ENCODE results near the gene PKNOX2. TPM values are rescaled to one million over a fixed set of nuclear protein-coding genes. Genes with fewer than 3 reads are reported as not detected.

The PKNOX2 gene
- total and polyA plus RNA-seq, 9 of the 15 experiments (the other 6 are each of a cell fraction or from before 2014, with no cell fraction given): not detected

DNA sequence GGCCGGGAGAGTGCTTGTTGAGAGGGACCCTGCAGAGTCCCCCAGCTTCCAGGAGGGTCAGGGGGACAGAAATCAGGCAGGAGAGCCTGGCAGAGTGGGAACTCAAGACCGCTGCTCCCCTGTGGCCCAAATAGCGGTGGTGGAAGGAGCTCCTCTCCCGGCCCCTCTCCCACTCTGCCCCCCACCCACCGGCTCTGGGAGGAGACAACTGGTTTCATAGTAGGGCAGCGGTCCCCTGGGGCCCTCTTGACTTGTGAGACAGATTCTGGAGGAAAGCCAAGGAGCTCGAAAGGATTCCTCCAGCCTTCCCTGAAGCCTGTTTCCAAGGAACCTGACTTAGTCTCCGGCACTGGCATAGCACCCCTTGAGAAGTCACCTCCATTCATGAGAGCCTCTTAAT is 10.1 kb downstream of the PKNOX2 start (continued):
- TF ChIP-seq, protein P1, sequence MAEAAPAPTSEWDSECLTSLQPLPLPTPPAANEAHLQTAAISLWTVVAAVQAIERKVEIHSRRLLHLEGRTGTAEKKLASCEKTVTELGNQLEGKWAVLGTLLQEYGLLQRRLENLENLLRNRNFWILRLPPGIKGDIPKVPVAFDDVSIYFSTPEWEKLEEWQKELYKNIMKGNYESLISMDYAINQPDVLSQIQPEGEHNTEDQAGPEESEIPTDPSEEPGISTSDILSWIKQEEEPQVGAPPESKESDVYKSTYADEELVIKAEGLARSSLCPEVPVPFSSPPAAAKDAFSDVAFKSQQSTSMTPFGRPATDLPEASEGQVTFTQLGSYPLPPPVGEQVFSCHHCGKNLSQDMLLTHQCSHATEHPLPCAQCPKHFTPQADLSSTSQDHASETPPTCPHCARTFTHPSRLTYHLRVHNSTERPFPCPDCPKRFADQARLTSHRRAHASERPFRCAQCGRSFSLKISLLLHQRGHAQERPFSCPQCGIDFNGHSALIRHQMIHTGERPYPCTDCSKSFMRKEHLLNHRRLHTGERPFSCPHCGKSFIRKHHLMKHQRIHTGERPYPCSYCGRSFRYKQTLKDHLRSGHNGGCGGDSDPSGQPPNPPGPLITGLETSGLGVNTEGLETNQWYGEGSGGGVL (CRISPR knock-in tag; IDR thresholded peaks at IDR 0.05): no peak
- TF ChIP-seq CBX1 (IDR thresholded peaks at IDR 0.05; ENCODE audit: low read depth): no peak
- TF ChIP-seq ZNF644 (tag; IDR thresholded peaks at IDR 0.05; ENCODE audit: low read depth): no peak
- TF ChIP-seq HDGF (IDR thresholded peaks at IDR 0.05): no peak
- no peak for TF ChIP-seq U2AF2 (optimal IDR thresholded peaks at IDR 0.05; ENCODE audit: low read depth, low read length)

DNA sequence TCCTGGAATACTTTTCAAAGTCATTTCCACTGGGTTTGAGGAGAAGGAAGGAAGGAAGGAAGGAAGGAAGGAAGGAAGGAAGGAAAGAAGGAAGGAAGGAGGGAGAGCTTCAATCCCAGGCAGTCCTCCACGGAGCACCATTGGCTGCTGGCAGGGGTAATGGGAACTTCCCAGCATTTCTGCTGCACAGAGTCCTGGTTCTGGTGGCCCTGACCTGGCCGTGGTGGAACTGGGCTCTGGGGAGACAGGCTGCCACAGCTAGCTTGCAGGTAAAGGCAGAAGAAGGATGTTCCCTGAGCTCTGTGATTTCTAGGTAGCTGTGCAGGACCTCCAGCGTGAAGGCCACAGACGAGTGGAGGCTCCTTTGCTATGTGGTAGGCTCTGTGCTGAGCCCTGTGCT is 10.6 kb downstream of the PKNOX2 start:
- H3K4me1 ChIP-seq (replicated peaks in 1 of 2; ENCODE audit: control insufficient read depth in 2 of 2, insufficient read depth in 2 of 2, low read length in 2 of 2): peaks cover 0 to 2% of the 10 kb centered on the region in 2 experiments; a peak in 1 of 5 replicates
- CTCF ChIA-PET (ENCODE audit: low intra/inter-chr PET ratio): no interaction called here
- H3K36me3 ChIP-seq (ENCODE audit: control insufficient read depth, insufficient read depth, low read length): no peaks in the 10 kb centered on the region
- H3K9me3 ChIP-seq (replicated peaks; ENCODE audit: control insufficient read depth, insufficient read depth, low read depth, low read length): no peaks in the 10 kb centered on the region
- TF ChIP-seq ZNF165 (CRISPR knock-in tag; IDR thresholded peaks at IDR 0.05; ENCODE audit: borderline replicate concordance) (no peak), MTA3 (IDR thresholded peaks at IDR 0.05; ENCODE audit: borderline replicate concordance) (no peak), CBFA2T3 (IDR thresholded peaks at IDR 0.05) (no peak), CCNT2 (IDR thresholded peaks at IDR 0.05; ENCODE audit: borderline replicate concordance, extremely low read depth, insufficient read length, low read depth, low read length) (no peak)
- TF ChIP-seq, protein P2, sequence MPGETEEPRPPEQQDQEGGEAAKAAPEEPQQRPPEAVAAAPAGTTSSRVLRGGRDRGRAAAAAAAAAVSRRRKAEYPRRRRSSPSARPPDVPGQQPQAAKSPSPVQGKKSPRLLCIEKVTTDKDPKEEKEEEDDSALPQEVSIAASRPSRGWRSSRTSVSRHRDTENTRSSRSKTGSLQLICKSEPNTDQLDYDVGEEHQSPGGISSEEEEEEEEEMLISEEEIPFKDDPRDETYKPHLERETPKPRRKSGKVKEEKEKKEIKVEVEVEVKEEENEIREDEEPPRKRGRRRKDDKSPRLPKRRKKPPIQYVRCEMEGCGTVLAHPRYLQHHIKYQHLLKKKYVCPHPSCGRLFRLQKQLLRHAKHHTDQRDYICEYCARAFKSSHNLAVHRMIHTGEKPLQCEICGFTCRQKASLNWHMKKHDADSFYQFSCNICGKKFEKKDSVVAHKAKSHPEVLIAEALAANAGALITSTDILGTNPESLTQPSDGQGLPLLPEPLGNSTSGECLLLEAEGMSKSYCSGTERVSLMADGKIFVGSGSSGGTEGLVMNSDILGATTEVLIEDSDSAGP (CRISPR knock-in tag; IDR thresholded peaks at IDR 0.05): no peak
- H3K27me3 ChIP-seq (ENCODE audit: control insufficient read depth in 2 of 2, insufficient read depth in 2 of 2, low read length in 2 of 2): peaks cover 47 to 80% of the 10 kb centered on the region in 2 experiments
- ATAC-seq: no peak
- intact Hi-C loops (cut with micrococcal nuclease) (no loop called here), in situ Hi-C loops (cut with MboI) (no loop called here)
- no peaks in the 10 kb centered on the region for H4K20me1 ChIP-seq (replicated peaks; ENCODE audit: control insufficient read depth, insufficient read depth, low read length)
- no peak overlapping the region for H2AFZ ChIP-seq (ENCODE audit: low read depth, low read length)
- H3K9me1 ChIP-seq (ENCODE audit: control insufficient read depth, insufficient read depth, low read length): peaks cover 3% of the 10 kb centered on the region
- WGBS (ENCODE audit: insufficient coverage, low coverage, missing lambda C conversion rate): 3% methylated on average over 4 of the region's 4 CpGs
- no peak overlapping the region for H3K27ac ChIP-seq (ENCODE audit: extremely low read depth, low read depth, low read length)
- no TSS peak for BruUV-seq (replicated peaks)
- no peak overlapping the region for H3K9ac ChIP-seq (ENCODE audit: insufficient read depth in 1 of 2, low read depth in 2 of 2, low read length in 2 of 2)
- POLR2A ChIA-PET: interaction anchor here (1.9 kb wide), 1 partner anchor 31 kb away, joined by 8 read pairs; no protein-coding TSS in a partner anchor
- no peak for FAIRE-seq
- H3K79me2 ChIP-seq (ENCODE audit: control insufficient read depth, insufficient read depth, low read length): no peaks in the 10 kb centered on the region
- no peak for DNase-seq (ENCODE audit: extremely low read depth in 1 of 4, low spot score in 3 of 4)
- no peak overlapping the region for H3K4me2 ChIP-seq (ENCODE audit: insufficient read depth, low read length)
- no peak overlapping the region for H3K4me3 ChIP-seq
